ENCODE results near the gene CSE1L. TPM values are rescaled to one million over a fixed set of nuclear protein-coding genes. Genes with fewer than 3 reads are reported as not detected.

The CSE1L gene
- total RNA-seq, 2 donors from 2014 or later = 78.6 to 108 TPM

DNA sequence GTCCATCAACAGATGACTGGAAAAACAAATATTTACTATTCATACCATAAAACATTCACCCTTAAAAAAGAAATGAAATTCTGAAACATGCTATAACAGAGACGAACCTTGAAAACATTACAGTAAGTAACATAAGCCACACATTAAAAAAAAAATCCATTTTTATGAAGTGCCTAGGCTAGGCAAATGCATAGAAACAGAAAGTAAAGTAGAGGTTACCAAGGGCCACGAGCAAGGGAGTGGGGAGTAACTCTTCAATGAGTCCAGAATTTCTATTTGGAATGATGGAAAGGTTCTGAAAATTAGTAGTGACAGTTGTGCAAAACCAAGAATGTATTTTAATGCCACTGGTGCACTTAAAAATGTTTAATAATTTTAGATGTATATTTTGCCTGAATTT, 94.3 kb downstream of the CSE1L start:
- no peak overlapping the region for H3K27ac Mint-ChIP-seq
- ATAC-seq (no peak), DNase-seq (ENCODE audit: low spot score in 2 of 2) (no peak)
- peaks cover 0 to 16% of the 10 kb centered on the region in 2 donors for H3K36me3 Mint-ChIP-seq
- no peaks in the 10 kb centered on the region for H3K9me3 Mint-ChIP-seq

DNA sequence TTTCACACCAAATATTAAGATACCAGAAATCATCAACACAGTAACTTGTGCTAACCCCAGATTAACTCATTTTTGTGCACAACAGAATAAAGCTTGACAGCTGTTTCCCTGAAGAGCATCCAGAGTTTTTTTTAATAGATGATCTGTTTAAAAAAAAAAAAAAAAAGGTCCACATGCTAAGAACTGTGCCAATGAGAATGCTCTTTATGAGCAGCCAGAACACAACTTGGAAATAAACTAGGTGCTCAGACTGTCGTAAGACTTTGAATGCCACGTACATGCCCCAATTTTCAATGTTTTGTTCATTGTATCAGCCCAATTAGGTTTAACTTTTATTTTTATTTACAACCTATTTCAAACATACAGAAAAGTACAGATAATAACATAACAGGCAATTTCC, 94.7 kb downstream of the CSE1L start:
- no peak for DNase-seq (ENCODE audit: low spot score in 2 of 2)
- Mint-ChIP-seq H3K36me3 (peaks cover 0 to 16% of the 10 kb centered on the region in 2 donors), H3K9me3 (no peaks in the 10 kb centered on the region), H3K27ac (no peak overlapping the region)
- ATAC-seq = no peak

Other genes with a start within 250 kb of the CSE1L start
- 10 to 100 TPM; 30.6 to 51.8 TPM for gene PREX1, start 218.3 kb upstream of the CSE1L start, total RNA-seq
- 10 to 100 TPM; 23.6 to 24.7 TPM for gene ARFGEF2, start 124.6 kb upstream of the CSE1L start, total RNA-seq
- gene STAU1, start 142.0 kb downstream of the CSE1L start, total RNA-seq = 10 to 100 TPM; 61.1 to 98.9 TPM
- gene DDX27, start 173.1 kb downstream of the CSE1L start, total RNA-seq = 10 to 100 TPM; 42.1 to 51.9 TPM
- gene ZNFX1, start 231.7 kb downstream of the CSE1L start, total RNA-seq = 10 to 100 TPM; 31.2 to 36.6 TPM